ENCODE measurements around the gene VAT1. TPM values are rescaled to one million over a fixed set of nuclear protein-coding genes. Genes with fewer than 3 reads are reported as not detected.
"Not testable (repeated sequence)": the region's sequence is repeated elsewhere in the genome, so short reads cannot be mapped to it uniquely, and the experiment has no call there.

The VAT1 gene
- total RNA-seq, 1 donor from 2014 or later = 413 TPM

GRCh38 chr17:43068570-43069367 is 46.6 kb upstream of the VAT1 start:
- no peaks in the 10 kb centered on the region for H3K9me3 Mint-ChIP-seq (ENCODE audit: unreplicated experiment)
- no peaks in the 10 kb centered on the region for H3K27me3 Mint-ChIP-seq (ENCODE audit: unreplicated experiment)
- no peak for DNase-seq
- no peak overlapping the region for H3K4me3 Mint-ChIP-seq (ENCODE audit: unreplicated experiment)
- peaks cover 7% of the 10 kb centered on the region for H3K4me1 Mint-ChIP-seq (ENCODE audit: low read depth, unreplicated experiment)
- TF ChIP-seq CTCF (IDR thresholded peaks at IDR 0.05; ENCODE audit: partially characterized antibody, unreplicated experiment) = no peak
- no peaks in the 10 kb centered on the region for H3K36me3 Mint-ChIP-seq (ENCODE audit: unreplicated experiment)
- no peak overlapping the region for H3K27ac Mint-ChIP-seq (ENCODE audit: unreplicated experiment)

GRCh38 chr17:43062984-43063638 is 40.9 kb upstream of the VAT1 start:
- Mint-ChIP-seq H3K4me1 (ENCODE audit: low read depth, unreplicated experiment) (peaks cover 3% of the 10 kb centered on the region), H3K9me3 (ENCODE audit: unreplicated experiment) (peaks cover 2% of the 10 kb centered on the region), H3K27ac (ENCODE audit: unreplicated experiment) (no peak overlapping the region), H3K27me3 (ENCODE audit: unreplicated experiment) (peaks cover 2% of the 10 kb centered on the region), H3K36me3 (ENCODE audit: unreplicated experiment) (no peaks in the 10 kb centered on the region), H3K4me3 (ENCODE audit: unreplicated experiment) (no peak overlapping the region)
- TF ChIP-seq CTCF (IDR thresholded peaks at IDR 0.05; ENCODE audit: partially characterized antibody, unreplicated experiment) = no peak
- no peak for DNase-seq

- DNase-seq = no peak
- Mint-ChIP-seq H3K27me3 (ENCODE audit: unreplicated experiment) (peaks cover 2% of the 10 kb centered on the region), H3K36me3 (ENCODE audit: unreplicated experiment) (no peaks in the 10 kb centered on the region), H3K4me3 (ENCODE audit: unreplicated experiment) (no peak overlapping the region), H3K4me1 (ENCODE audit: low read depth, unreplicated experiment) (no peaks in the 10 kb centered on the region), H3K9me3 (ENCODE audit: unreplicated experiment) (no peaks in the 10 kb centered on the region), H3K27ac (ENCODE audit: unreplicated experiment) (no peak overlapping the region)
- no peak for TF ChIP-seq CTCF (IDR thresholded peaks at IDR 0.05; ENCODE audit: partially characterized antibody, unreplicated experiment)
Measured at GRCh38 chr17:43056051-43056450, 33.9 kb upstream of the VAT1 start.

GRCh38 chr17:43053008-43053407 is 30.8 kb upstream of the VAT1 start:
- H3K9me3 Mint-ChIP-seq (ENCODE audit: unreplicated experiment); H3K4me3 Mint-ChIP-seq (ENCODE audit: unreplicated experiment); H3K27me3 Mint-ChIP-seq (ENCODE audit: unreplicated experiment); H3K27ac Mint-ChIP-seq (ENCODE audit: unreplicated experiment); H3K36me3 Mint-ChIP-seq (ENCODE audit: unreplicated experiment); H3K4me1 Mint-ChIP-seq (ENCODE audit: low read depth, unreplicated experiment); DNase-seq: not testable (repeated sequence)

GRCh38 chr17:43051969-43052368 is 29.8 kb upstream of the VAT1 start:
- DNase-seq = no peak
- no peak for TF ChIP-seq CTCF (IDR thresholded peaks at IDR 0.05; ENCODE audit: partially characterized antibody, unreplicated experiment)
- Mint-ChIP-seq H3K36me3 (ENCODE audit: unreplicated experiment) (no peaks in the 10 kb centered on the region), H3K9me3 (ENCODE audit: unreplicated experiment) (peaks cover 1% of the 10 kb centered on the region), H3K27ac (ENCODE audit: unreplicated experiment) (no peak overlapping the region), H3K4me3 (ENCODE audit: unreplicated experiment) (no peak overlapping the region), H3K27me3 (ENCODE audit: unreplicated experiment) (peaks cover 2% of the 10 kb centered on the region), H3K4me1 (ENCODE audit: low read depth, unreplicated experiment) (peaks cover 2% of the 10 kb centered on the region)

All from glutamatergic neuron (in vitro differentiated cells).